WERI-Rb-1 (cell line): Measurements from ENCODE around the gene RABGAP1L.

Source experiments
- DNase-seq: peaks from one replicate; pipeline ENCODE4 v3.0.0-alpha.2; 2020
- H3K27ac ChIP-seq: fragments of 250-450 bp; sonication (Bioruptor Pico); 2 replicates; pipeline ENCODE4 v1.5.1; 2020; ENCODE audit warnings: mild to moderate bottlenecking, moderate library complexity
- H3K27me3 ChIP-seq: fragments of 250-450 bp; sonication (Bioruptor Pico); 2 replicates; pipeline ENCODE4 v1.5.1; 2021; ENCODE audit warnings: mild to moderate bottlenecking, low read depth, moderate library complexity; ENCODE audit not compliant: insufficient read depth, severe bottlenecking
- H3K36me3 ChIP-seq: fragments of 250-450 bp; sonication (Bioruptor Pico); 2 replicates; pipeline ENCODE4 v1.5.1; 2020; ENCODE audit warnings: mild to moderate bottlenecking, moderate library complexity
- H3K4me3 ChIP-seq: 2 replicates; pipeline ENCODE4 v1.5.1; 2011; ENCODE audit warnings: low read depth, mild to moderate bottlenecking, control low read depth, low read length
- H3K9me3 ChIP-seq: fragments of 250-450 bp; sonication (Bioruptor Pico); 2 replicates; pipeline ENCODE4 v1.5.1; 2021; ENCODE audit warnings: mild to moderate bottlenecking, moderate library complexity; ENCODE audit not compliant: severe bottlenecking
- CTCF ChIP-seq: IDR thresholded peaks from 2 replicates; pipeline ENCODE4 v1.5.1; 2011; ENCODE audit warnings: low read depth, mild to moderate bottlenecking, control low read depth, inconsistent platforms, low read length

The RABGAP1L gene

DNA sequence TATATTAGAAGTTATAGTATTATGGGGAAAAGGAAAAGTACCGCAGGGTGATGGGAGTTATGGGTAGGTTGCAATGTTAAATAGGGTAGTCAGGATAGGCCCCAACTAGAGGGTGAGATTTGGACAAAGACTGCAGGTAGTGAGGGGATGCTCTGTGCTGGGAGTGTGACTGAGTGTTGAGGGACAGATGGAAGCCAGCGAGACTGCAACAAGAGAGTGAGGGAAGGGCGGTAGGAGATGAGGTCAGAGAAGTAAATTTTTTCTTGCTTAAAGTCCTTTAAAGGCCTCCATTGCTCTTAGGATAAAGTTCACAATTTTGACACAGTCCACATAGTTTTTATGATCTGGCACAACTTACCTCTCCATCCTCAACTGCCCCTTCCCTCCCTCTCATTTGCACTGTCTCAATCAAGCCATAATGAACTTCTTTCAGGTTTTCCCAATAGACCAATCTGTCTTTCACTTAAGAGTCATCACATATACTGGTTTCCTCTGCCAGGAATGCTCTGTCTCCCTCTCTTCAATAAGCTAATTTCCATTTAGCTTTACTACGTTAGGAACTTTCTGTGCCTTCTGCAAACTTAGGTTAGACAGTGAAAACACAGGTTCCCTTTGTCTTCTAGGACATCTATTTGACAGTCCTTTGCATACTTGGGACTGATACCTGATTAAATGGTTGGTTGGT is 602.7 kb downstream of the RABGAP1L start:
- peaks cover 4% of the 10 kb centered on the region for H3K9me3 ChIP-seq

GRCh38 chr1:174764191-174764590 is 604.9 kb downstream of the RABGAP1L start:
- Histone ChIP-seq H3K36me3 (no peaks in the 10 kb centered on the region), H3K27me3 (no peaks in the 10 kb centered on the region), H3K4me3 (no peak overlapping the region), H3K9me3 (no peaks in the 10 kb centered on the region), H3K27ac (no peak overlapping the region)
- DNase-seq = no peak
- TF ChIP-seq CTCF = no peak

More for the DNA sequence above, 602.7 kb downstream of the RABGAP1L start:
- DNase-seq = no peak
- Histone ChIP-seq H3K4me3 (no peak overlapping the region), H3K27me3 (no peaks in the 10 kb centered on the region), H3K36me3 (no peaks in the 10 kb centered on the region), H3K27ac (no peak overlapping the region)
- TF ChIP-seq CTCF = no peak

DNA sequence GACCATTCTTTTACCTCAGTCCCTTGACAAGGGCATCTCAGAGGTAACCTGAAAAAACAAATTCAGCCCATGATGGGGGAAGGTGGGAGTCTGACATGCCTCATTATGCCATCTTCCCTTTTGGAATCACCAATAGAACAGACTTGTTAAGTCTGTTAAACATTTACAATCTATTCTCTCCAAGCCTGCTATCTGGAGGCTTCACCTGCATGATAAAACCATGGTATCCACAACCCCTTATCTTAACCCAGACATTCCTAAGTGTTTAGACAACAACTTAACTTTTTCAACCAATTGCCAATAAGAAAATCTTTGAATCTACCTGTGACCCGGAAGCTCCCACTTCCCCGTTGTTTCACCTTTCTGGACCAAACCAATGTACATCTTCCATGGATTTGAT is 607.4 kb downstream of the RABGAP1L start:
- Histone ChIP-seq H3K4me3 (no peak overlapping the region), H3K27ac (no peak overlapping the region), H3K9me3 (no peaks in the 10 kb centered on the region), H3K36me3 (no peaks in the 10 kb centered on the region), H3K27me3 (no peaks in the 10 kb centered on the region)
- no peak for TF ChIP-seq CTCF
- DNase-seq = no peak

- DNase-seq = no peak
- Histone ChIP-seq H3K27ac (no peak overlapping the region), H3K27me3 (no peaks in the 10 kb centered on the region), H3K9me3 (no peaks in the 10 kb centered on the region), H3K36me3 (no peaks in the 10 kb centered on the region), H3K4me3 (no peak overlapping the region)
- no peak for TF ChIP-seq CTCF
Measured at GRCh38 chr1:174768516-174768915, 609.2 kb downstream of the RABGAP1L start.

DNA sequence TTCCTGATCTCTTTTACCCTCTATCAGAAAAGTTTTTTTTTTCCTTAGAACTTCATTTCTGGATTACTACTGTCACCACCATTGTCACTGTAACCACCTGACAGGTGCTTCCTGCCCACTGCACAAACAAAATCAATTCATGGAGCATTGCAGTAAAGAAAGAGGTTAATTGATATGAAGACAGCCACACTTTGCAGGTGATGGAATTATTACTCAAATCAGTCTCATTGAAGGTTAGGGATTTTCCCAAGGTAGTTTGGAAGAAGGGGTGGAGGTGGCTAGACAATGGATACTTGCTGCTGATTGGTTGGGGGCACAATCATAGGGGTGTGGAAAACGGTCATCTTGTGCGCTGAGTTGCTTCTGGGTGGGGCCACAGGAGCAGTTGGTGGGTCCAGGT is 609.6 kb downstream of the RABGAP1L start:
- DNase-seq = no peak
- Histone ChIP-seq H3K27me3 (no peaks in the 10 kb centered on the region), H3K4me3 (no peak overlapping the region), H3K36me3 (no peaks in the 10 kb centered on the region), H3K9me3 (no peaks in the 10 kb centered on the region), H3K27ac (no peak overlapping the region)
- TF ChIP-seq CTCF = no peak

GRCh38 chr1:174769961-174770549 is 610.7 kb downstream of the RABGAP1L start:
- no peaks in the 10 kb centered on the region for H3K27me3 ChIP-seq
- no peaks in the 10 kb centered on the region for H3K9me3 ChIP-seq
- no peak overlapping the region for H3K4me3 ChIP-seq
- H3K36me3 ChIP-seq = no peaks in the 10 kb centered on the region
- H3K27ac ChIP-seq = no peak overlapping the region
- DNase-seq = no peak
- peak; percentile 51 for TF ChIP-seq CTCF
